GM13977 (cell line): ENCODE results near the gene TMC6.

Experiments used
- DNase-seq: peaks from one replicate; pipeline ENCODE4 v3.0.0; 2012; ENCODE audit warnings: low spot score
- CTCF ChIP-seq: IDR thresholded peaks from 2 replicates; pipeline ENCODE4 v1.5.1; 2012; ENCODE audit warnings: mild to moderate bottlenecking, control low read depth; ENCODE audit not compliant: insufficient read depth; ENCODE audit errors: extremely low read depth, missing control alignments
- in situ Hi-C: fragments of 300-500 bp; cut with MboI; formaldehyde crosslinking; loops from one replicate; pipeline ENCODE4 v1.12.0; 2022; ENCODE audit warnings: low sequenced_read_pairs, low pct_unique_long_range_greater_than_20kb, mixed read lengths, inconsistent platforms; ENCODE audit not compliant: unreplicated experiment

Gene TMC6, protein sequence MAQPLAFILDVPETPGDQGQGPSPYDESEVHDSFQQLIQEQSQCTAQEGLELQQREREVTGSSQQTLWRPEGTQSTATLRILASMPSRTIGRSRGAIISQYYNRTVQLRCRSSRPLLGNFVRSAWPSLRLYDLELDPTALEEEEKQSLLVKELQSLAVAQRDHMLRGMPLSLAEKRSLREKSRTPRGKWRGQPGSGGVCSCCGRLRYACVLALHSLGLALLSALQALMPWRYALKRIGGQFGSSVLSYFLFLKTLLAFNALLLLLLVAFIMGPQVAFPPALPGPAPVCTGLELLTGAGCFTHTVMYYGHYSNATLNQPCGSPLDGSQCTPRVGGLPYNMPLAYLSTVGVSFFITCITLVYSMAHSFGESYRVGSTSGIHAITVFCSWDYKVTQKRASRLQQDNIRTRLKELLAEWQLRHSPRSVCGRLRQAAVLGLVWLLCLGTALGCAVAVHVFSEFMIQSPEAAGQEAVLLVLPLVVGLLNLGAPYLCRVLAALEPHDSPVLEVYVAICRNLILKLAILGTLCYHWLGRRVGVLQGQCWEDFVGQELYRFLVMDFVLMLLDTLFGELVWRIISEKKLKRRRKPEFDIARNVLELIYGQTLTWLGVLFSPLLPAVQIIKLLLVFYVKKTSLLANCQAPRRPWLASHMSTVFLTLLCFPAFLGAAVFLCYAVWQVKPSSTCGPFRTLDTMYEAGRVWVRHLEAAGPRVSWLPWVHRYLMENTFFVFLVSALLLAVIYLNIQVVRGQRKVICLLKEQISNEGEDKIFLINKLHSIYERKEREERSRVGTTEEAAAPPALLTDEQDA

GRCh38 chr17:78128551-78129350, at the start of gene TMC6:
Gene TMC6, minus strand, starts transcription at chr17:78128755. Its CDS starts 1,923 bp downstream, at chr17:78126832.
- peak; percentile 92 for DNase-seq
- in situ Hi-C loops, result no loop called here
- TF ChIP-seq CTCF, result no peak

DNA sequence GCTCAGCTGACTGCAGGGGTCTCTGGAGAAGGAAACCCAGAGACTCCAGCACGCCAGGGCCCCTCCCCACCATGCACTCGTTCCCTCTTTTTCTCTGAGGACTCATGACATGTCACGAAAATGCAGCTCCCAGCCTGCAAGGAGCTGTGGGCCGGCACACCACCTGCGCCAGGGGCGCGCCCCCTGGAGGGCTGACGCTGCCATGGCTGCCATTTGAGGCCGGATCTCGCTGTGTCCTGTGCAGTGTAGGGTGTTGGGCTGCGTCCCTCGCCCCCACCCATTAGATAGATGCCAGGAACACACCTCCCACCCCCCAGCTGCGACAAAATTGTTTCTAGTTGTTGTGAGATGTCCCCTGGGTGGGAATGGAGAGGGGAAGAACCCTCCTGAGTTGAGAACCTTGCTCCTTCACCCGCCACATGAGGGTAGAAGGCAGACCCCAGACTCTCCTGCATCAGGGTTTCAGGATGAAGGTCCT, 48.0 kb upstream of the TMC6 start:
- DNase-seq, result peak; percentile 80
- in situ Hi-C loops, result no loop called here
- TF ChIP-seq CTCF, result peak; percentile 99

DNA sequence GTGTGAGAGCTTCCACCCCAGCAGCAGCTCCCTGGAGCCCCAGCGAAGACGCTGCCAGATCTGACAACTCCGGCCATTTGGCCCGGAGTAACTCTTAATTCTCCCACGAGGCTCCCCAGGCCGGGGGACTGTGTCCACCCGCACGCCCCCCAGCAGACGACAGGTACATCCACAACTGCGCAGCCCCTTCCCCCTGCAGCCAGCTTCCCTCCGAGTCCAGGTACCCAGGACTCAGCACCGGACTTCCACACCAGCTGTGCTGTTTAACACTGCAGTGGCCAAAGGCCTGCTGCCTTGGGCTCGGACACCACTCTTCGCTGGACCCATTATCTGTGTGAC, 47.1 kb upstream of the TMC6 start:
- in situ Hi-C loops, result no loop called here
- no peak for DNase-seq
- TF ChIP-seq CTCF, result no peak

- peak; percentile 12 for TF ChIP-seq CTCF
- in situ Hi-C loops, result no loop called here
- no peak for DNase-seq
Observed at GRCh38 chr17:78174870-78175642, 46.5 kb upstream of the TMC6 start.

GRCh38 chr17:78174346-78174869, 45.9 kb upstream of the TMC6 start:
- in situ Hi-C loops, result no loop called here
- DNase-seq, result no peak
- no peak for TF ChIP-seq CTCF
